CD4-positive, alpha-beta memory T cell (primary cell): ENCODE data around the gene PIGZ. TPM values are rescaled to one million over a fixed set of nuclear protein-coding genes. Genes with fewer than 3 reads are reported as not detected.

Experiments
- CTCF ChIA-PET: fragments of 350-600 bp; sonication (Branson Sonifier 250); formaldehyde crosslinking; loops from one replicate; lab custom pipeline; 2021; ENCODE audit warnings: inconsistent platforms; ENCODE audit not compliant: partially characterized antibody; lab: Charles Lee
- POLR2A ChIA-PET: fragments of 350-600 bp; sonication (Branson Sonifier 250); formaldehyde crosslinking; loops from one replicate; lab custom pipeline; 2021; ENCODE audit not compliant: partially characterized antibody; lab: Charles Lee
- DNase-seq, 5 donors: peaks; one replicate each; pipeline versions ENCODE4 v3.0.0 to v3.0.0-alpha.2; 2020 to 2022; ENCODE audit warnings: mixed read lengths in 1 of 5
- H3K27ac ChIP-seq: one replicate; pipeline ENCODE4 v1.7.0; 2013; ENCODE audit warnings: low read depth, low read length
- H3K27me3 ChIP-seq: 2 replicates; pipeline ENCODE4 v1.7.0; 2013; ENCODE audit warnings: mild to moderate bottlenecking, low read length, moderate library complexity; ENCODE audit not compliant: insufficient read depth
- H3K36me3 ChIP-seq: 2 replicates; pipeline ENCODE4 v1.7.0; 2013; ENCODE audit warnings: mild to moderate bottlenecking, low read length, moderate library complexity; ENCODE audit not compliant: insufficient read depth
- H3K4me1 ChIP-seq: 2 replicates; pipeline ENCODE4 v1.7.0; 2013; ENCODE audit warnings: mild to moderate bottlenecking, low read length, moderate library complexity; ENCODE audit not compliant: insufficient read depth
- H3K4me3 ChIP-seq, 2 donors: one replicate each; pipeline ENCODE4 v1.7.0; 2013; ENCODE audit warnings: low read length in 2 of 2, mild to moderate bottlenecking in 1 of 2
- H3K9me3 ChIP-seq, 2 donors: one replicate each; pipeline ENCODE4 v1.7.0; 2013; ENCODE audit warnings: low read length in 2 of 2, control low read depth in 1 of 2; ENCODE audit not compliant: control insufficient read depth in 1 of 2
- H3K27ac Mint-ChIP-seq, 7 donors: one replicate each; pipeline ENCODE4 v1.8.0; 2020 to 2021; ENCODE audit warnings: mixed read lengths in 7 of 7, mild to moderate bottlenecking in 6 of 7, inconsistent platforms in 3 of 7, moderate library complexity in 3 of 7
- H3K27me3 Mint-ChIP-seq, 2 donors: one replicate each; pipeline ENCODE4 v1.8.0; 2020 to 2021; ENCODE audit warnings: mixed read lengths in 2 of 2
- H3K36me3 Mint-ChIP-seq, 2 donors: one replicate each; pipeline ENCODE4 v1.8.0; 2020 to 2021; ENCODE audit warnings: mixed read lengths in 2 of 2, inconsistent platforms in 1 of 2, mild to moderate bottlenecking in 1 of 2
- H3K4me1 Mint-ChIP-seq, 4 donors: one replicate each; pipeline ENCODE4 v1.8.0; 2020 to 2021; ENCODE audit warnings: mixed read lengths in 4 of 4, mild to moderate bottlenecking in 1 of 4
- H3K4me3 Mint-ChIP-seq, 8 donors: one replicate each; pipeline ENCODE4 v1.8.0; 2020 to 2021; ENCODE audit warnings: mixed read lengths in 8 of 8, mild to moderate bottlenecking in 7 of 8, moderate library complexity in 6 of 8, inconsistent platforms in 3 of 8
- H3K9me3 Mint-ChIP-seq, 8 donors: one replicate each; pipeline ENCODE4 v1.8.0; 2020 to 2021; ENCODE audit warnings: mixed read lengths in 8 of 8, mild to moderate bottlenecking in 5 of 8, inconsistent platforms in 3 of 8, moderate library complexity in 1 of 8
- intact Hi-C: fragments of 100-400 bp; cut with micrococcal nuclease; formaldehyde crosslinking; loops from one replicate; pipeline ENCODE4 v1.15.1; 2023
- polyA plus RNA-seq, 2 donors: library from polyadenylated mRNA; unstranded; fragments of 300-500 nt; fragmentation: Illumina TruSeq; gene quantifications; one replicate each; pipeline ENCODE4 v1.2.3, GENCODE V29; 2021
- total RNA-seq, 2 experiments: library from RNA; stranded (reverse); gene quantifications; one replicate each; pipeline ENCODE4 v1.2.3, GENCODE V29; 2021

PIGZ gene
- total and polyA plus RNA-seq, 4 experiments from 2014 or later, result 0.33 to 1.2 (median 0.56) TPM

DNA sequence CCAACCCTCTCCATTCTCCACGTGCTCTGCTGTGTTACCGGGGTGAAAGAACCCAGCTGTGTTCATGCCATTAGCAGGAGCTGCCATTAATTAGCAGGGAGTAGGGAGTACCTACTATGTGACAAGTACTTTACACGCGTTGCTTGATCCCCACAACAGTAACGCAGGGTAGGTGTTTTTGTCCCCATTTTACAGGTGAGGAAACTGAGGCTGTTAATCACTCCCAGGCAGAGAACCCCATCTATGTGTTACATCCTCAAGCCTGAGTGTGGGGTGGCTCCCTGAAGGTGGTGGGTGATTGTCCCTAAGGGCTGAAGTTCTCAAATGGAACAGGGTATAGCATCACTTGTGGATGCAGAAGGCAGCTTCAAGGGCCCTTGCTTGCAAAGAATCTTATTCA lies 38.2 kb upstream of the PIGZ start:
- Mint-ChIP-seq H3K9me3 (peaks cover 0 to 1% (median 0%) of the 10 kb centered on the region in 8 donors), H3K36me3 (no peaks in the 10 kb centered on the region), H3K27me3 (no peaks in the 10 kb centered on the region), H3K27ac (no peak overlapping the region), H3K4me3 (no peak overlapping the region), H3K4me1 (peaks cover 2 to 10% (median 5%) of the 10 kb centered on the region in 4 donors)
- POLR2A ChIA-PET, result no interaction called here
- no peak for DNase-seq
- Histone ChIP-seq H3K27me3 (no peaks in the 10 kb centered on the region), H3K9me3 (no peaks in the 10 kb centered on the region), H3K4me1 (peaks cover 9% of the 10 kb centered on the region), H3K27ac (no peak overlapping the region), H3K4me3 (no peak overlapping the region), H3K36me3 (no peaks in the 10 kb centered on the region)
- CTCF ChIA-PET, result no interaction called here
- intact Hi-C loops, result no loop called here

DNA sequence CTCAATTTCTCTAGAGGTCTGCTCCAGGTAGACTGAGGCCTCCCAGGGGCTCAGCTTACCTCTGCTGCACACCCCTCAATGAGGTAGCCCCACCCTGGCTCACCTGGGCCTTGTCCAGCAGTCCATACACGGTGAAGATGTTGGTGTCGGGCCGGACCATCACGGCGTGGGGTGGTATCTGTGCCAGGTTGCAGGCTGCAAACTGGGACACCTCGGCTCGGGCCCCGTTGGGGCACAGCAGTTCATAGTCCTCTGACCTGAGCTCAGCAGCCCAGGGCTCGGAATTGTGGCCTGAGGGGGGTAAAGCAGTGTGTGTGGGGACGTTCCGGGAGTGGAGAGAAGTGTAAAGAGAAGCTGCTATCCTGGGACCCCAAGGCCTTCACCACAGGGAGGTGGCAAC lies 37.8 kb upstream of the PIGZ start:
- Mint-ChIP-seq H3K36me3 (no peaks in the 10 kb centered on the region), H3K4me3 (no peak overlapping the region), H3K4me1 (peaks cover 5 to 15% (median 8%) of the 10 kb centered on the region in 4 donors), H3K27me3 (no peaks in the 10 kb centered on the region), H3K9me3 (peaks cover 0 to 3% (median 0%) of the 10 kb centered on the region in 8 donors), H3K27ac (no peak overlapping the region)
- peaks cover 9% of the 10 kb centered on the region for H3K4me1 ChIP-seq
- no peaks in the 10 kb centered on the region for H3K9me3 ChIP-seq
- POLR2A ChIA-PET, result no interaction called here
- no peak for DNase-seq
- H3K27ac ChIP-seq, result no peak overlapping the region
- H3K27me3 ChIP-seq, result no peaks in the 10 kb centered on the region
- H3K4me3 ChIP-seq, result no peak overlapping the region
- CTCF ChIA-PET, result no interaction called here
- H3K36me3 ChIP-seq, result no peaks in the 10 kb centered on the region
- intact Hi-C loops, result no loop called here

DNA sequence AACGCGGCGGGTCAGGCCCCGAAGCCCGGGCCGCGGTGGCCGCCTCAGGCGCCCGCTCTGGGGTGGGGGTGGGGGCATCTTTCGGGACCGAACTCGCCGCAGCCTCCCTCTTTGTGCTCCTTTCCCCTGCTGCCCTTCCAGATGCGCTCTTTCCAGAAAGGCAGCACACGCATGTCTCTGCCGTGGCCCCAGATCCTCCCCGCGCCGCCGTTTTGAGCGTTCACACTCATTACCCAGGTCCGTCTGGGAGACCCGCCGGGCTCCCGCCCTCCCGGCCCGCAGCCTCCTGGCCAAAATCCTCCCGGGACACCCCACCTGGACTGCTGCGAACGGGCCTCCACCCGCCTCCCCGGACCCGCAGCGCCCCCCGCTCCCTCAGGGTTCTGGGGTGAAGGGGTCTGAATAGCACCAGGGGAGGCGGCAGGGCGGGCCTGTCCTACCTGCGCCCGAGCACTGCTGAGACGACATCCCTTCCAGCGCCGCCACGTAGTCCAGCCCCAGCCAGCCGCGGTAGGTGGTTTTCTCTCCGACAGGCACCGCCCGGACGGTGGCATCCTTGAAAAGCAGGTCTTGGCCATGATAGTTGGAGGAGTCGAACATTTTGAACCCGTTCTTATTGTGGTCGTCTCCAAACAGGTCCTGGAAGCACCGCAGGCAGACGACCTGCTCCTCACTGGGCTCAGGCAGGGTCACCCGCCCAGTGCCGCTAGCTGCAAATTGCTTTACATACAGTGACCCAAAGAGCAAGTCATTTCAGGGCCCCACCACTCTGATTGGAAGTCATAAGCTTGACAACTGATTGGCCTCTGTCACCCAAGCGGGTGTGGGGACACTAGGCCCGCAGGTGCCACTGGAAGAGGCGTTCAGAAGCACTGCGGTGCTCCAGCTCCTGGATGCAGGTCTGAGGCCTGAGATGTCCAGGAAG lies 35.1 kb upstream of the PIGZ start:
- Histone ChIP-seq H3K4me1 (peaks cover 9% of the 10 kb centered on the region), H3K27ac (peak overlapping the region; percentile 56), H3K36me3 (no peaks in the 10 kb centered on the region), H3K9me3 (no peaks in the 10 kb centered on the region), H3K27me3 (no peaks in the 10 kb centered on the region), H3K4me3 (peak overlapping the region in 1 of 2 donors; percentile 50)
- Mint-ChIP-seq H3K4me1 (peaks cover 5 to 17% (median 8%) of the 10 kb centered on the region in 4 donors), H3K27me3 (no peaks in the 10 kb centered on the region), H3K27ac (peak overlapping the region; percentile 41 to 94 (median 79)), H3K9me3 (peaks cover 0 to 3% (median 0%) of the 10 kb centered on the region in 8 donors), H3K4me3 (peak overlapping the region; percentile 76 to 90 (median 86)), H3K36me3 (no peaks in the 10 kb centered on the region)
- ChIA-PET POLR2A (no interaction called here), CTCF (interaction anchor here (0.6 to 1.5 kb wide), 7 partner anchors 25 to 185 kb away, joined by 3 to 5 read pairs (median 3); partner anchors contain the start of gene MELTF)
- no peak for DNase-seq
- intact Hi-C loops, result loop anchor here (1.0 to 2.0 kb wide), 3 partner anchors 25 to 507 kb away; partner anchors contain the start of gene NCBP2

DNA sequence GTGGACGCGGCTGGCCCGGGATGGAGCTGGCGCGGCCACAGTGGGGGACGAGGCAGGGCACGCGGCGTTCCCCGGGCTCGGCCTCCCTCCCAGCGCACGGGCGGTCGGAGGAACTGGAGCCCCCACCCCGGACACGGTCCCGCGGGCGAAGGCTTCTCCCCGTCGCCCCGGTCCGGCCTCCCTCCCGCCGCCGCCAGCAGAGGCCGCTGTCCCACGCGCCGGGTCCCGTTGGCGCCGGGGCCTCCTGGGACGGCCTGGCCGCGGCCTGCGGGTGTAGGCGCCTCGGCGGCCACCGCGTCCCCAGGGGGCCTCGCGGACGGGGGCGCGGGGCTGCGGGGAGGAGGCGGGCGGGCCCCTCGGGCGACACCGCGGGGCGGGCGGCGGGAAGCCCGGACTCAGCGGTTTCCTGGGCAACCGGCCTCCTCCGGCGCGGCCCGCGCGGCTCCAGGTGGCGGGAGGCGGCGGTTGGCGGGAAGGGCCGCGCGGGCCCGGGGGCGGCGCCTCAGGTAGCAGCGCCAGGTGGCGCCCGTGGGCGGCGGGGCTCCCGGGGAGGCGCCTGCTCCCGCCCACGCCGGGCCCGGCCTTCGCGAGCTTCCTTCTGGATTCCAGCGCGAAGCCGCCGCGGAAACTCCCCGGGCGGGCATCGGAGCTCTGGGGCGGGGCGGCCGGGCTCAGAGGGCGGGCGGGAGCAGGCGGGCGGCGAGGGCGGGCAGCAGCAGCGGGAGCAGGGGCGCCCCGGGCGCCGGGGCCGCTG lies 34.2 kb upstream of the PIGZ start:
- peak; percentile 77 to 86 (median 80) for DNase-seq
- no peaks in the 10 kb centered on the region for H3K36me3 ChIP-seq
- Mint-ChIP-seq H3K27ac (no peak overlapping the region), H3K4me1 (peaks cover 5 to 17% (median 8%) of the 10 kb centered on the region in 4 donors), H3K36me3 (no peaks in the 10 kb centered on the region), H3K27me3 (no peaks in the 10 kb centered on the region), H3K4me3 (no peak overlapping the region), H3K9me3 (peaks cover 0 to 3% (median 0%) of the 10 kb centered on the region in 8 donors)
- CTCF ChIA-PET, result interaction anchor here (0.6 to 1.2 kb wide), 5 partner anchors 26 to 185 kb away, joined by 3 to 5 read pairs (median 3); partner anchors contain the start of gene MELTF
- peaks cover 9% of the 10 kb centered on the region for H3K4me1 ChIP-seq
- no peak overlapping the region for H3K4me3 ChIP-seq
- POLR2A ChIA-PET, result interaction anchor here (0.8 to 1.2 kb wide), 3 partner anchors 26 to 435 kb away, joined by 3 read pairs; partner anchors contain the start of genes FBXO45, MELTF and WDR53
- peak overlapping the region; percentile 47 for H3K27ac ChIP-seq
- H3K27me3 ChIP-seq, result no peaks in the 10 kb centered on the region
- no peaks in the 10 kb centered on the region for H3K9me3 ChIP-seq
- intact Hi-C loops, result loop anchor here (1.0 to 2.0 kb wide), 3 partner anchors 25 to 508 kb away; partner anchors contain the start of gene NCBP2

DNA sequence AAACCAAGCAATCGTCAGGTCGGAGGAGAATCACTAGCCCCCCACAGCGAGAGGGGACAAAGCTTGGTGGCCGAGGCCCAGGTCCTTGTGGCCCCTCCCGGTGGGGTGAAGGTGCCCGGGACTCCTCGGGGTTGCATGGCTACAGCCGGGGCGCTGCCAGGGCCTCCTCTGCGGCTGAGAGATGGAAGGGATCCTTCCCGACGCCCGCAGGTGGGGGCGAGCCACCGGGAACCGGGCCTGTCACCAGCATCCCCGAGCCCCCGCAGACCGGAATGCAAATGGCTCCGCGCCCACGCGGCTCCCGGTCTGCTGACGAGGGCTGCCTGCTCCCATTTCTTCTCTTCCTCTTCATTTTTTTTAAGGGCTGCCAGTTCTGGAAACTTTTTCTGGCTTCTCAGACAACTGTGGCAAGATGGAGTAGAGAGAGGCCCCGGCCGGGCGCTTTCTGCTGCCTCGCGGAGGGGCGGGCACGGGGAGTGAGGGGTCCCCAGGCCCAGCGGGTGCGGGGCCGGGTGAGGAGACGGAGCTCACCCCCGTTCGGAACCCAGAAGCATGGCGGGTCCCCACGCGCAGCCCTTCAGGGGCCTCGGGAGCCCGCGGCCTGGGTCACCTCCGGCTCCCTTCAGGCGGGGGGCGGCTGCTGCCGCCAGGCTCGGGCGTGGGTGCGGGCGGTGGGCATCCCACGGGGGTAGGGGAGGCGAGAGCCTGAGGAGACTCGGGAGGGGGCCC lies 33.5 kb upstream of the PIGZ start:
- H3K4me3 Mint-ChIP-seq, result peak overlapping the region; percentile 72 to 91 (median 86)
- Histone ChIP-seq H3K4me1 (peaks cover 9% of the 10 kb centered on the region), H3K36me3 (no peaks in the 10 kb centered on the region), H3K27me3 (no peaks in the 10 kb centered on the region), H3K4me3 (no peak overlapping the region), H3K9me3 (no peaks in the 10 kb centered on the region), H3K27ac (peak overlapping the region; percentile 47)
- intact Hi-C loops, result loop anchor here (2.0 kb wide), 2 partner anchors 59 to 509 kb away; partner anchors contain the start of gene NCBP2
- peak overlapping the region; percentile 43 to 92 (median 85) for H3K27ac Mint-ChIP-seq
- ChIA-PET POLR2A (interaction anchor here (0.8 to 1.2 kb wide), 3 partner anchors 27 to 434 kb away, joined by 3 read pairs; partner anchors contain the start of genes FBXO45, MELTF and WDR53), CTCF (interaction anchor here (1.1 to 1.2 kb wide), 4 partner anchors 28 to 74 kb away, joined by 3 to 4 read pairs (median 3); partner anchors contain the start of gene MELTF)
- no peaks in the 10 kb centered on the region for H3K27me3 Mint-ChIP-seq
- no peak for DNase-seq
- H3K9me3 Mint-ChIP-seq, result peaks cover 0 to 3% (median 0%) of the 10 kb centered on the region in 8 donors
- H3K36me3 Mint-ChIP-seq, result no peaks in the 10 kb centered on the region
- H3K4me1 Mint-ChIP-seq, result peaks cover 5 to 17% (median 8%) of the 10 kb centered on the region in 4 donors

DNA sequence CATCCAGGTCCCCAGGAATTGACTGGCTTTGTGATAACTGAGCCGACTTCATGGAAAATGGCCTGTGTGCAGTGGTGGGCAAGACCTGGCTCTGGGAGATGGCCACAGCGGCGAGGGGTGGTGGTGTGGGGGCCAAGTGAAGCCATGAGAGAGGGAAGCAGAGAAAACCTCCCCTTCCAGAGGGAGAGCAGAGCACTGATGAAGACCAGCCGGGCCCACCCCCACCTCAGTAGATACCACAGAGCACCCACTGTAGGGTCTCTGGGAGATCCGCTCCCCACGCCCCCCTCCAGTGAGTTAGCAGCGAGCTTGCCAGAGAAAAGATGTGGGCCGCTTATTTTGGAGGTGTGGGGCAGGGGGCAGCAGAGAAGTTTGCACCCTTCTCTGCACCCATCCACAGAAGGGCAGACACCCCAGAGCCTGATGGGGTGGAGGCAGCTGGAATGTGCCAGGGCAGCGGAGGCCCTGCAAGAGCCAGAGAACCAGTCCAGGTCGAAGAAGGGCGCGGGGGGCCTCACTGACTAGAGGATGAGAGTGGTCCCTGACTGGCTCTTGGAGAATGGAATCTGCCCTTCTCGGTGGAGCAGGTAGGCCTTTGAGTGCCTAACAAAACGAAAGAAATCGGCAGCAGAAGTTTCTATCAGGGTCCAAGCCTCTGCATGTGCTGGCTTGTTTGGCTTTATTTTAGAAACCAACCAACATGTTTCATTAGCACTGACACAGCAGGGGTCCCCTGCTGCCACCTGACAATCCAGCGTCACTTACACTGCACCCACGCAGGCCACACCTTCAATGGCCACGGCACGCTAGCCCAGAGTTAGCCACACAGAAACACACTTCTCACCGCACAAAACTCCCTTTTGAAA lies 32.7 kb upstream of the PIGZ start:
- H3K4me1 ChIP-seq, result peaks cover 9% of the 10 kb centered on the region
- Mint-ChIP-seq H3K27me3 (no peaks in the 10 kb centered on the region), H3K9me3 (peaks cover 0 to 3% (median 0%) of the 10 kb centered on the region in 8 donors), H3K36me3 (no peaks in the 10 kb centered on the region), H3K4me1 (peaks cover 5 to 17% (median 8%) of the 10 kb centered on the region in 4 donors), H3K4me3 (peak overlapping the region; percentile 72 to 91 (median 86)), H3K27ac (peak overlapping the region; percentile 73 to 92 (median 85))
- intact Hi-C loops, result no loop called here
- POLR2A ChIA-PET, result interaction anchor here (1.2 kb wide), 1 partner anchor 28 kb away, joined by 3 read pairs; the partner anchor contains the start of gene MELTF
- no peak for DNase-seq
- CTCF ChIA-PET, result interaction anchor here (1.1 to 1.2 kb wide), 2 partner anchors 28 to 75 kb away, joined by 3 to 4 read pairs; partner anchors contain the start of gene MELTF
- H3K27me3 ChIP-seq, result no peaks in the 10 kb centered on the region
- no peak overlapping the region for H3K4me3 ChIP-seq
- no peak overlapping the region for H3K27ac ChIP-seq
- no peaks in the 10 kb centered on the region for H3K9me3 ChIP-seq
- no peaks in the 10 kb centered on the region for H3K36me3 ChIP-seq
